Endothelial cell of umbilical vein (primary cell): ENCODE results near the gene TRNAU1AP.

Experiments used
- EZH2 ChIP-seq: IDR thresholded peaks from 2 replicates; pipeline ENCODE4 v1.6.1; 2012; ENCODE audit warnings: borderline replicate concordance, low read depth, mild to moderate bottlenecking, moderate library complexity, low read length, inconsistent platforms; ENCODE audit not compliant: severe bottlenecking
- FOS ChIP-seq: IDR thresholded peaks from 2 replicates; pipeline ENCODE4 v1.6.1; 2011; ENCODE audit warnings: mild to moderate bottlenecking, low read length, moderate library complexity, borderline replicate concordance; ENCODE audit not compliant: insufficient read depth
- JUN ChIP-seq: IDR thresholded peaks from 2 replicates; pipeline ENCODE4 v1.6.1; 2011; ENCODE audit warnings: borderline replicate concordance, low read depth; ENCODE audit not compliant: insufficient read length, insufficient read depth
- MYC ChIP-seq: IDR thresholded peaks from one replicate; pipeline ENCODE4 v1.6.1; 2011; ENCODE audit warnings: mild to moderate bottlenecking, low read depth, low read length
- POLR2A ChIP-seq: IDR thresholded peaks from 2 replicates; pipeline ENCODE4 v1.6.1; 2012; ENCODE audit warnings: low read depth, mild to moderate bottlenecking, control low read depth, low read length
- POLR2AphosphoS5 ChIP-seq: IDR thresholded peaks from 2 replicates; pipeline ENCODE4 v1.6.1; 2012; ENCODE audit warnings: low read depth, mild to moderate bottlenecking, control low read depth, low read length, moderate library complexity; ENCODE audit not compliant: insufficient read depth
- TF ChIP-seq, protein P1 (sequence below), 2 donors: IDR thresholded peaks; 1 replicate in 1 of 2; 2 replicates in 1 of 2; pipeline ENCODE4 v1.5.1; 2011; ENCODE audit warnings: low read length in 2 of 2, mild to moderate bottlenecking in 2 of 2, moderate library complexity in 2 of 2, control low read depth in 1 of 2, inconsistent platforms in 1 of 2, low read depth in 1 of 2; ENCODE audit not compliant: insufficient read depth in 1 of 2; ENCODE audit errors: extremely low read depth in 1 of 2

DNA sequence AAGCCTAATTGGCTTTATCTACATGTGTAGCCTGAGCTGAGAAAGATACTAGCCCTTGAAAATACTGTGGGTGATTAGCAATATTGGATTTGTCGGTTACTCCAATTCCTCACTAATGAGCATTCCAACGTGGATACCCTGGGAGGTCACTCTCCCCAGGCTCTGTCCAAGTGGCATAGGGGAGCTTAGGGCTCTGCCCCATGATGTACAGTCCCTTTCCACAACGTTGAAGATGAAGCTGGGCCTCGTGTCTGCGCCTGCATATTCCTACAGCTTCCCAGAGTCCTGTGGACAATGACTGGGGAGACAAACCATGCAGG is 44.5 kb upstream of the TRNAU1AP start:
- TF ChIP-seq, protein P1, sequence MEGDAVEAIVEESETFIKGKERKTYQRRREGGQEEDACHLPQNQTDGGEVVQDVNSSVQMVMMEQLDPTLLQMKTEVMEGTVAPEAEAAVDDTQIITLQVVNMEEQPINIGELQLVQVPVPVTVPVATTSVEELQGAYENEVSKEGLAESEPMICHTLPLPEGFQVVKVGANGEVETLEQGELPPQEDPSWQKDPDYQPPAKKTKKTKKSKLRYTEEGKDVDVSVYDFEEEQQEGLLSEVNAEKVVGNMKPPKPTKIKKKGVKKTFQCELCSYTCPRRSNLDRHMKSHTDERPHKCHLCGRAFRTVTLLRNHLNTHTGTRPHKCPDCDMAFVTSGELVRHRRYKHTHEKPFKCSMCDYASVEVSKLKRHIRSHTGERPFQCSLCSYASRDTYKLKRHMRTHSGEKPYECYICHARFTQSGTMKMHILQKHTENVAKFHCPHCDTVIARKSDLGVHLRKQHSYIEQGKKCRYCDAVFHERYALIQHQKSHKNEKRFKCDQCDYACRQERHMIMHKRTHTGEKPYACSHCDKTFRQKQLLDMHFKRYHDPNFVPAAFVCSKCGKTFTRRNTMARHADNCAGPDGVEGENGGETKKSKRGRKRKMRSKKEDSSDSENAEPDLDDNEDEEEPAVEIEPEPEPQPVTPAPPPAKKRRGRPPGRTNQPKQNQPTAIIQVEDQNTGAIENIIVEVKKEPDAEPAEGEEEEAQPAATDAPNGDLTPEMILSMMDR (IDR thresholded peaks at IDR 0.05; ENCODE audit: extremely low read depth in 1 of 2, insufficient read depth in 1 of 2, low read depth in 1 of 2, low read length in 2 of 2): no peak
- TF ChIP-seq FOS: no peak
- TF ChIP-seq JUN: no peak
- TF ChIP-seq POLR2AphosphoS5: no peak
- TF ChIP-seq POLR2A: no peak
- TF ChIP-seq EZH2: no peak
- no peak for TF ChIP-seq MYC
